GM12873 (cell line): ENCODE results near the gene RUNX1.

ENCODE experiments used
- TF ChIP-seq, protein P1 (sequence below): IDR thresholded peaks from 2 replicates; pipeline ENCODE4 v1.5.1; 2012; ENCODE audit warnings: low read depth, mild to moderate bottlenecking, moderate library complexity, low read length, control low read depth; ENCODE audit not compliant: insufficient read depth; ENCODE audit errors: missing control alignments

The RUNX1 gene

DNA sequence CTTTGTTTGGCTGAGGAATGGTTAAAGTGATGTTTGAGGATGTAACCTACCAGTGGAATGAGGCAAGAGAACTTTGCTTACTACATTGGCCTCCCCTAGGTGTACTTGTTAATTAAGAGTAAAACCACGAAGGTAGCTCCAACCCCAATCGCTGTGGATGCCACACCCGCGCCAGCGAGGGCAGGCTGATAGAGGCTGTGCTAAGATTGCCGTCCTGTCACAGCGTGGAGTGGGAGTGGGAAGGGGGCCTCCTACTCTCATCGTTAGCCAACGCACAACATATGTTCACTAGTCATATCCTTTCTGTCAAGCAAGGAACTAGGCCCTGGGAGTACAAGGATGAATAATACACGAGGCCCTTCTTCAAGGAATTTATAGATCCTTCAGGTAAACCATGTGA is 99.6 kb downstream of the RUNX1 start:
- TF ChIP-seq, protein P1, sequence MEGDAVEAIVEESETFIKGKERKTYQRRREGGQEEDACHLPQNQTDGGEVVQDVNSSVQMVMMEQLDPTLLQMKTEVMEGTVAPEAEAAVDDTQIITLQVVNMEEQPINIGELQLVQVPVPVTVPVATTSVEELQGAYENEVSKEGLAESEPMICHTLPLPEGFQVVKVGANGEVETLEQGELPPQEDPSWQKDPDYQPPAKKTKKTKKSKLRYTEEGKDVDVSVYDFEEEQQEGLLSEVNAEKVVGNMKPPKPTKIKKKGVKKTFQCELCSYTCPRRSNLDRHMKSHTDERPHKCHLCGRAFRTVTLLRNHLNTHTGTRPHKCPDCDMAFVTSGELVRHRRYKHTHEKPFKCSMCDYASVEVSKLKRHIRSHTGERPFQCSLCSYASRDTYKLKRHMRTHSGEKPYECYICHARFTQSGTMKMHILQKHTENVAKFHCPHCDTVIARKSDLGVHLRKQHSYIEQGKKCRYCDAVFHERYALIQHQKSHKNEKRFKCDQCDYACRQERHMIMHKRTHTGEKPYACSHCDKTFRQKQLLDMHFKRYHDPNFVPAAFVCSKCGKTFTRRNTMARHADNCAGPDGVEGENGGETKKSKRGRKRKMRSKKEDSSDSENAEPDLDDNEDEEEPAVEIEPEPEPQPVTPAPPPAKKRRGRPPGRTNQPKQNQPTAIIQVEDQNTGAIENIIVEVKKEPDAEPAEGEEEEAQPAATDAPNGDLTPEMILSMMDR, result no peak

DNA sequence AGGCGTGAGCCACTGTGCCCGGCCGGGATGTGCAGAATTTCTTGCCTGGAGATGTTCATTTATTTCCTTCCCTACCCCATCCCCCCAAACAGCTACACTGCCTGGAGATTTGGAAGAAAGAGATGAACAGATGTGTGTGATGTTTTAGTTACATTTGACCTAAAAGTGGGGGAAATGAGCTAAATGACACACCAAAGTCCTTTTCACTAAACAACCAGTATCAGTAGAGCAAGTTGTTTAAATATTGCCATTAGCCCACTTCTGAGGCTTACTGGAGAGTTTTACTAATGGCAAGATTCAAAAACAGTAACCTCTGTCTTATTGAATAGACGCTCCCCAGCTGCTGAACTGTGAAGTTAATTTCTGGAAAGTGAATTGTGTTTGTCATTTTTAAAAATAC is 100.1 kb downstream of the RUNX1 start:
- TF ChIP-seq, protein P1, result no peak

DNA sequence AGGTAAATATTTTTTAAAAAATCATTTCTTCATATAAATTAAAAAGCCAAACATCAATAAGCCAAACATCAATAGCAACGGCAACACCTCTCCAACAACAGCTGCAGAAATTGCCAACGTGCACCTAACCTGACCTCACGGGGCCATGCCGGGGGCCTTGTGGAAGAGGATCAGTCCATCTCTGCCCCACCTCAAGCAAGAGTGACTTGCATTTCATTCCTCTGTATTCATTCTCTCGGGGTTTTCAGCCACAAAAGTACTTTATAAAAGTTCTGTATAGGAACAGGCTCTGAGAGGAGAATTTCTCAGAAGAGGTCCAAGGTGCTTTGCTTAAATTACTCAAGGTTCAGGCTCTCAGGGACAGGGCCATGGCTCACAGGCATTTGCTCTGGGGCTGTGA is 100.9 kb downstream of the RUNX1 start:
- TF ChIP-seq, protein P1, result no peak

DNA sequence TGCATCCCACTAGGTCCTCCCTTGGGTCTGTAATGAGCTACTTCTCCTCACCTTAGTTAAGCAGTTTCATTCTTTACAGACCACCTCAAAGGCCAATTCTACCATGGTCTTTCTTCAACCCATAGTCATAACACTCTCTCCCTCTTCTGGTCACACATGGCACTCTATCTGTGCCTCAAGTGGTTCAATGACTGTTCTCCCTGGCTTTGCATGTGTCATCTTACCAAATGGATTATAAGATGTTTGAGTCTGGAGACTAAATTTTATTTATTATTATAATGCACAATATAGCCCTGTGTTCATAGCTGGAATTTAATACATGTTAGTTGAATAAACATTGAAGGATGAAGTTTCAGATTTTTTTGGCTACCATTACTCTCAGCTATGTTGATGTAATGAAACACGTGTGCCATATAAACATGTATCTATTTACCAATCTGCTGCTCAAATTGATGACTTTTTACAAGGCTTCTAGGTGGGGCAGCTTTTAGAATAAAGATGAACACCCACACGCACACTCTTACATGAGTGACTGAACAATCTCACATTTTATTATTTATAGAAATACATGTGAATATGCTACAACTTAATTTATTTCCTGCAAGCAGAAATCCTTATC is 102.1 kb downstream of the RUNX1 start:
- TF ChIP-seq, protein P1, result no peak

DNA sequence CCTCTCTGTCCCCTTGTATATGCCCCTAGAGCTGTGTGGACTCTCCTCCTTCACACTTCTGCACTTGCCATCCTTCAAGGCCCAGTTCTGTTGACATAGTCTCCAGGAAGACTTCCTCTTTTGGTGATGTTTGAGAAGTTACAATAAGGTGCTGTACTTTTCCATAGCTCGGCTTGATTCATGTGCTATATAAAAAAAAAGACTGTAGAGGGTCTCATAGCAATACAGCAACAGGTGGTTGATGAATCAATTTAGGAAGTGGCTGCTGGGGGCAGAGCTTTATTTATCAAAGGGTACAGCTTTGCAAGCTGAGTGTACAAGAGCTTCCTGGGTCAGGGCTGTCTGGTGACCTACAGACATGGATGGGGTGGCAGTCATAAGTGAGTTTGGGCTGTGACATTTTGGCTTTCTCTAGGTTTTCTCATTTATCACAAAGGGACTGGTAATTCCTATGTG is 102.7 kb downstream of the RUNX1 start:
- TF ChIP-seq, protein P1, result no peak

DNA sequence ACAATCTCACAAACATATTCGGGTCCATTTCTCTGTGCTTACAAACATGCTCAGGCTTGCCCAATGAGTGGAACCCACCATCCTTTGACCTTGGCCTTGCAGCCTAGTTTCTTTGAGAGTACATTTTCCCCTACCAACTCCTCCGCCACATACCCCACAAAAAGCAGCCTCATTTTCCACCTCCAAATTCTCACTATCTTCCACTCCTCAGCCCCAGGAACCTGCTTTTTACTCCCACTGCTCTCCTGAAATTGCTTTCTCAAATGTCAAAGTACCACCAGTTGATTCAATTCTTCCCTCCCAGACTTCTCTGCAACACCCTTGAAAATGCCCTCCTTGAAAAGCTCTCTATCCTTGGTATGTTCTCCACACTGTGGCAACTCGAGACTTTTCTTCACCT is 103.8 kb downstream of the RUNX1 start:
- TF ChIP-seq, protein P1, result no peak

DNA sequence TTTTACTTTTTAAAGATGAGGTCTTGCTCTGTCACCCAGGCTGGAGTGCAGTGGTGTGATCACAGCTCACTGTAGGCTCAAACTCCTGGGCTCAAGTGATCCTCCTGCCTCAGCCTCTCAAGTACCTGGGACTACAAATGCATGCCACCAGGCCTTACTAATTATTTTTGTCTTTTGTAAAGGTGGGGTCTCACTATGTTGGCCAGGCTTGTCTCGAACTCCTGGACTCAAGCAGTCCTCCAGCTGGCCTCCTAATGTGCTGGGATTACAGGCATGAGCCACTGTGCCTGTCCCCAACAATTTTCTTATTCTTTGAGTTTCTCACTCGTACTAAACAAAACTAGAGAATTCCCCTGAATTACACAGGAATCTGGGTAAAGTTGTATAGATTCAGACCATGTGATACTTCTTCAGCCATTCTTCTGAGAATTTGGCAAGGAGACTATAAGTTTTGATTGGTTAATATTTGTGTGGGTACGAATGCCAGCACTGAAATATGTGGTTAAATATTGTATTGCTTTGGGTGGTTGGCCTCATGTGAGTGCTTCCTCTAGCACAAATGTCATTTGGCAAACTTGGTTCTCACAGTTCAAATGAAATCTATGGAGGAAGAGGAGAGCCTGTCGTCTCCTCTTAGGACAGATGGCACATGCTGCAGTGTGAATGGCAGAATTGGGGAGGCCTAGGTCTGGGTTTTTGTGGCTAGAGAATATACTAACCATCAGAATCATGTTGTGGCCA is 104.9 kb downstream of the RUNX1 start:
- TF ChIP-seq, protein P1, result no peak
